Ecto neural progenitor cell (in vitro differentiated cells): ENCODE measurements around the gene TMEM203.
A peak's percentile ranks its signal among the peaks of the same experiment; 100 is the strongest.

Source experiments
- DNase-seq: peaks from one replicate; pipeline ENCODE4 v3.0.0-alpha.2; 2018; ENCODE audit warnings: low spot score

The TMEM203 gene

GRCh38 chr9:137217276-137218211 lies 12.1 kb upstream of the TMEM203 start:
- DNase-seq, result peak; percentile 73

DNA sequence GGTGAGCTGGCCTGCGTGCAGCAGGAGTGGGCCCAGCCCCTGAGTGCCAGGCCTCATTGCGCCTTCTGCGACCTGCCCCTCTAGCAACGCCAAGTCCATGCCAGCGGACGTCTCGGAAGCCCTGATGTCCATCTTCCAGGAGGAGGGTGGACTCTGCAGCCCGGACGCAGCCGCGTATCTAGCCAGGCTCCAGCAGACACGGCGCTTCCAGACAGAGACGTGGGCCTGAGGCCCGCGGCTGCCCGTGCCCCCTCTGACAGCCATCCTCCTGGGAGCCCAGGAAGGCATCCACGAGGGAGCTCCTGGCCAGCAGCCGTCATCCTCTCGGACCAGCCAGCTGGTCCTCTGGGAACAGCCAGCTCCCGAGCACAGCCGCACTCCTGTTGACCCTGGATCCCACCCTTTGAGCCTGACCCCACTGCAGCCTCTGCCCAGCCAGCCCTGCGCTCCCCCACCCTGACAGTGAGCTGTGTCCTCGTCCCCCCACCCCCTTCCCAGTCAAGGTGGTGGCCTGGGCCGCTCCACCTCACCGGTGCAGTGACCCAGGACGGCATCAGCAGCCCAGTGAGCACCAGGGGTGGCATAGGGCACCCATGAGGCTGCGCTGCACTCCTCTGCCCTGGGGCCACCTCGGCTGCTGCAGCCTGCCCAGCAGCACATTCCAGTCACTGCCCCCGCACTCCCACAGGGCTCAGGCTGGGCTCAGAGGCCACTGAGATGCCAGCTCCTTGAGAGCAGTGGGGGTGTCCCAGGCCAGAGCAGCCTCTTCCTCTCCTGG lies 10.9 kb upstream of the TMEM203 start:
- DNase-seq, result no peak

GRCh38 chr9:137215196-137215986 lies 9.9 kb upstream of the TMEM203 start:
- DNase-seq, result no peak

- DNase-seq, result no peak
Measured at GRCh38 chr9:137214620-137215019, 9.2 kb upstream of the TMEM203 start.

DNA sequence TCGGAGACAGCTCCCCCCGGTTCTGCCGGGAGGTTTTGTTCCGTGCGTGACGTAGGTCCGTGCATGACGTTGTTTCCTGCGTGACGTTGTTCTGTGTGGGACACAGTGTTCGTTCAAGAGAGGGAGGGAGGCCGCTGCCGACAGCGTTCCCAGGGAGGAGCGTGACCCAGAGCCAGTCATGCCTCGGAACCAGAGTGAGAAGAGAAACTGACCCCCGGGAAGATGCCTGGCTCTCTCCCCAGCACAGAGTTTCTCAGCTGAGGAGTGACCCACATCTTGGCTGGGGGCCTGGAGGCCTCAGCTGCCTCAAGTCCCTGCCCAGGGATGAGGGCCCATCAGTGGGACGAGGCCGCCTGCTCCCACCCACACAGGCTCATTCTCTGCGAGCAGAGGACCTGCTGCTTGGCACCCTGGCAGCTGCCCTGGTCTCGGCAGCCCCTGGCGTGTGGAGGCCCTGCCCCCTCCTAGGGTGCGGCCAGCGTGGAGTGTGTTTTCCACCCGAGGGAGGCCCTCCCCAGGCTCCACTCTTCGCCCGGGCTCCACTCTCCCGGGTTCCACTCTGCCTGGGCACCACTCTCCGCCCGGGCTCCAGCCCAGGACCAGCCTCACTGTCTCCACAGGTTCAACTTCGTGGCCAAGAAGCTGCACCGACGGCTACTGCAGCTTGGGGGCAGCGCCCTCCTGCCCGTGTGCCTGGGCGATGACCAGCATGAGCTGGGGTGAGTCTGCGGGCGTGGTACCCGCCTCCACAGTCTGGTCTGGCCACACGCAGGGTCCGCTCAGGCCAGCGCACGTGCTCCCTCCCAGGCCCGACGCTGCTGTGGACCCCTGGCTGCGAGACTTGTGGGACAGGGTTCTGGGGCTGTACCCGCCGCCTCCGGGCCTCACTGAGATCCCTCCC lies 8.0 kb upstream of the TMEM203 start:
- DNase-seq, result no peak

DNA sequence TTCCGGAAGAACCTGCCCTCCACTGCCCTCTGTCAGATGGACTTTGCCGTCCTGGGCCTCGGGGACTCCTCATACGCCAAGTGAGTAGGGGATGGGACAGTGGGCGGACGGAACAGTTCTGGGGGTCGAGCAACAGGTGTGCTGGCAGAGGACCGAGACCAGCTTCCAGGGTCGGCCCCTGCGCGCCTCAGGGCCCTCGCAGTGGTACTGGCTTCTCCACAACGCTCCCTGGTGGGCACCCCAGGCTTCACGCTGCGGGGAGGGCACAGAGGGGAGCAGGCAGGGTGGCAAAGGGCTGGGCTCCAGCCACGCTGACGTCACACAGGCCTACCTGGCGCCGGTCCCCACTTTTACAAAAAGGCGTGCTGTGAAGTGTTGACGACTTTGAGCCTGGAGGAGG lies 7.1 kb upstream of the TMEM203 start:
- DNase-seq, result no peak

- DNase-seq, result no peak
Measured at GRCh38 chr9:137211532-137211931, 6.1 kb upstream of the TMEM203 start.

DNA sequence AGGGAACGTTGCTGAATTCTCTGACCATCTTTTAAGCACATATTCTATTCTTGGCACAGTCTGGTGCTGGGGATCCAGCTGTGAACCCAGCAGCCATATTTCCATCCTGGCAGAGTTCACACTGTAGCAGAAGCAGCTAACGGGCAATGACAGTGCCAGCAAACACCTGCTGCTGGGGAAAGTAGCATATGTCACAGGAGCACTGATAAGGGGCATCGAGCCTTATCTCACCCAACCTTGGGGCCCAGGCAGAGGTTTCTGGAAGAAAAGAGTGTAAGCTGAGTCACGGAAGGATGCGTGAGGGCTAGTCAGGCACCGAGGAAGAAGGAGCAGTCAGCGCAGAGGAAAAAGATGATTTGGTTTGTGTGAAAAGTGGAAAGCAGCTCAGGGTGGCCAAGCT lies 1.2 kb upstream of the TMEM203 start:
- no peak for DNase-seq

DNA sequence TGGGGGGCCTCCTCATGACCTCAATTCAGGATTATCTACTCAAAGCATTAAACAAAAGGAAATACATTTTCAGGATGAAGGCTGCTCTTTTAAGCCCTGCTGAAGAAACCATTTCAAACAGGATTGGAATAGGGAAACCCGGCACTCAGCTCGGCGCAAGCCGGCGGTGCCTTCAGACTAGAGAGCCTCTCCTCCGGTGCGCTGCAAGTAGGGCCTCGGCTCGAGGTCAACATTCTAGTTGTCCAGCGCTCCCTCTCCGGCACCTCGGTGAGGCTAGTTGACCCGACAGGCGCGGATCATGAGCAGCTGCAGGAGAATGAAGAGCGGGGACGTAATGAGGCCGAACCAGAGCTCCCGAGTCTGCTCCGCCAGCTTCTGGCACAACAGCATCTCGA lies 720 bp downstream of the TMEM203 start:
- DNase-seq, result no peak

DNA sequence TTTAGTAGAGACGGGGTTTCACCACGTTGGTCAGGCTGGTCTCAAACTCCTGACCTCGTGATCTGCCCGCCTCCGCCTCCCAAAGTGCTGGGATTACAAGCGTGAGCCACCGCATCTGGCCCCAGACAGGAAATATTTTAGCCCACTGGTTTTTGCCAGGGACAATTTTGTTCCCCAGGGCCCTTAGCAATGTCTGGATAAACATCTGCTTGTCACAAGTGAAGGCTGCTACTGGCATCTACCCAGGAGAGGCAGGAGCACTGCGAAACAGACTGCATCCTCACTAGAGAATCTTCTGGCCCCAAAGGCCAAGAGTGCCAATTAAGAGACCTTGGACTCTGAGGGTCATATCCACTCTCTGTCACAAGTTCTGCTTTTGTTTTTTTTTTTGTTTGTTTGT lies 2.5 kb downstream of the TMEM203 start:
- DNase-seq, result no peak

DNA sequence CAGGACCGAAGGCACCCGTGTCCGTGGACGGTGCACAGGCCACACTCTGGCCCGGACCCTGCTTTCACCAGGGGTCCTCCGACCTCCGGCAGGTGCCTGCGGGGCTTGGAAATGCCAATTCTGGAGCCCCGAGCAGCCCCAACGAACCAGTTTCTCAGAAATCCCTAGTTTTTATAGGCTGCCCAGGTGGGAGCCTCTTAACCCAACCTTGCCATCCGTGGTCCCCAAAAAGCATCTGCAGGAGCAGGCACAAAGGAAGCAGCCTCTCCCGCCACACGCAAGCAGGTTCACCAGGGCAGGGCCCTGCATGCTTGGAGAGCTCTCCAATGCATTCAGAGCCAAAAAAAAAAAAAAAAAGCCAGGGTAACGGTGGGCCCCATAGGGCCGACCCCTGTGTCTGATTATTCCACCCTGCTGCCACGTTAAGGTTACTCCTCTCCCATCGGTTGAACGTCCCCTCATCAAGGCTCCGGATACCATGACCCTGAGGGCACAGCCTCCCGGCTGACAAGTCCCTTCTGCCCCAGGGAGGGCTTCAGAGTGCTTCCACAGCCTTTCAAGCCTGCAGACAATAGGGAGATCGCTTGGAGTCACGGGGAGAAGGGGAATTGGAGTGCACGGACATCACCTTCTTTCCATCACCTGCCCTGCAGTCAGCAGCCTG lies 4.1 kb downstream of the TMEM203 start:
- no peak for DNase-seq

DNA sequence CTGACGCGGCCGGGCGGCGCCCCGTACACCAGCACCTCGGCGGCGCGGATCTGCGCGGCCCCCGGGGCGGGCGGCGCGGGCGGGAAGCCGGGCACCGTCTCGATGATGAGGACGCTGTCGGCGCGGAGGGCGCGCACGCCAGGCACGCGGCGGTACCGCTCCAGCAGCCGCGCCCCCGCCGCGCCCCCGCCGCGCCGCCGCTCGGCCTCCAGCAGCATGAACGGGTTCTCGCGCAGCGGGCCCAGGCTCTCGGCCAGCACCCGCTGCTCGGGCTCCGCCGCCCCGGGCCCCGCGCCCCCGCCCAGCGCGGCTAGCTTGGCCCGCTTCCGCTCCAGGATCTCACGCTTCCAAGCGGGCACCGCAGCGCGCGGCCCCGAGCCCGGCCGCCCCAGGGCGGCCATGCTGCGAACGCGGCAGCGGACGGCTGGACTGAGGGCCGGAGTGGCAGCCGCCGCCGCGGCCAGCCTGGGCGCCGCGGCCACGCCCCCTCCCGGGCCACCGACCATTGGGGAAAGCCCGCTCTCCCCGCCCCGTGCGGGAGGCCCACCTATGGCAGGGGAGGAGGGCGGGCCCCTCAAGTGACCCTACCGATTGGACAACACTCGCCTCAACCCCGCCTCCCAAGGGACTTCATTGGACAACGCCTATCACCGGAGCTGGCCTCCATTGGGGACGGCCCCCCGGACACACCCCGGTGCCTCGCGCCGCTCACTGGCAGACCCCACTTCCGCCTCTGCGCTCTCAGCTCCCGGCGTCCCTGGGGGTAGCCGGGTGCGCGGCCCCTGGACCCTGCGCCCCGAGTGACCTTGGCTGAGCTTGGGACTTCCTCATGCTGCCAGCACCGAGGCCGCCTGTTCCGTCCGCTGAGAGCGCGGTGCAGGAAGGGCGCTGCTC lies 4.9 kb downstream of the TMEM203 start, which contains the start of gene TPRN:
Gene TPRN, minus strand, starts transcription at position 431 of the 894 bp plus-strand sequence. Its CDS starts 30 bp downstream, at position 401.
- peak; percentile 99 for DNase-seq

DNA sequence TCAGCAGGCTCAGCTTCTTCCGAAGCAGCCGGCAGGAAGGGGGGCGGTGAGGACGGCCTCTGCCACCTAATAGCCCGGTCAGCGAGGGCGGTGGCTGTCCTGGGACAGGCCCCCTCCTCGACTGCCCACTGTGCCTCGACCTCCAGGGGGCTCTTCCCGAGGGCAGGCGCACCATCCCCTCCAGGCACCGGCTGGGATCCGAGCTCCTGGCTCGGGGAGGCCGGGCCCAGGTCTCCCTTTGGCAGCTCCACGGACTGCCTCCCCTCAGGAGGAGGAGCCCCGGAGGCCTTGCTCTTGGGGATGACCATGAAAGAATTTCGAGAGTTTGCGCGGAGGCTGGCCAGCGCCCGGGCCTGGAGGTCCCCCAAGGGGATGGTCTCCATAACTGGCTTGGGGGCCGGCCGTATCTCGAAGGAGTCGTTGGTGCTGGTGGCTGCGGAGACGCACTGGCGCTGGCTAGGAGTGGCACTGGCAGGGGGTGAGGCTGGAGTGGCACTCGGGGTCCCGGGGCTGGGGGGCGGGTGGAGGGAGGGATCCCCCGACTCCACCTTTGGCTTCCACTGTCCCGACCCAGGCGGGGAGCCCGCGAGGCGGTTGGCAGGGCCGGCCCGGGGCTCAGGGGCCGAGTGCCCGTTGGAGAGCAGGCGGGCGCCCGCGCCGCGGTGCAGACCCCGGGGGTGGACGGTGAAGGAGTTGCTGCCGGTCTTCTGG lies 5.9 kb downstream of the TMEM203 start:
- no peak for DNase-seq

DNA sequence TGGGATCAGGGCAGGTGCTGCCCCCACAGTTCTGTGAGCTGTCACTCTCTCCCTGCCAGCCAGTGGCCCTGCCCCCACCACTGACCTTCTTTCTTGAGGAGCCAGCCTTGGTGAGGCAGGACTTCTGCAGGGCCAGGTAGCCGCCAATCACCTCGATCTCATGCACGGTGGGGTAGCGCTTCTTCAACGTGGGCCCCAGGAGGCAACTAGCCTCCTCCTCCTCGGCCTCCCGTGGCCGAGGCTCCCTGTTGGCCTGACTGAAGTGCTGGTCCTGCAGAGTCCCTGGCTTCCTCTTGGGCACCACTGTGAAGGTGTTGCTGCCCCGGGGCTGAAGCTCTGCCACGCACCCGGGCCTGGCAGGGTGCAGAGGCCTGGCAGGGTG lies 6.6 kb downstream of the TMEM203 start:
- no peak for DNase-seq

GRCh38 chr9:137198051-137198901 lies 7.2 kb downstream of the TMEM203 start:
- DNase-seq, result no peak

- DNase-seq, result no peak
Measured at GRCh38 chr9:137195525-137196220, 9.8 kb downstream of the TMEM203 start.

DNA sequence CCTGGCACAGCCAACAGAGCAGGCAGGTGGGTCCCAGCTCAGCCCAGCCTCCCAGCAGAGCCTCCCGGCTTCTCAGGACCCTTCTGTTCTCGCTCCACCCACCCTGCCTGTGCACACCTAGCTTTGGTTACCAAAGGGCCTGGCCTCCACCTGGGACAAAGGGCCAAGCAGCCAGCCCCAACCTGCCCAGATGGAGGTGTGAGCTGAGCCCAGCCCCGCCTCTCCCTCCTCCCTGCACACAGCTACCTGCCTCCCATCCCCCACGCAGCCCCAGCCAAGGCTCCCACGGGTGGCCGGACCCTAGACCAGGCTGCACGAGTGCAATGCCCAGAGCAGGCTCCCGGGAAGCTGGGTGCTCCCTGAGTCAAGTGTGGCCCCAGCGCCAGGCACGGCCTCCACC lies 10.5 kb downstream of the TMEM203 start:
- no peak for DNase-seq
